HG03060 (cell line): ENCODE data around the gene CASP1.
"Not testable (repeated sequence)": the region's sequence is repeated elsewhere in the genome, so short reads cannot be mapped to it uniquely, and the experiment has no call there.

Source experiments
- ATAC-seq: cut with Tn5 transposase; IDR thresholded peaks from one replicate; pipeline ENCODE4 v1.9.1; 2021; ENCODE audit warnings: low read depth, moderate number of reproducible peaks; ENCODE audit not compliant: unreplicated experiment

CASP1 gene

DNA sequence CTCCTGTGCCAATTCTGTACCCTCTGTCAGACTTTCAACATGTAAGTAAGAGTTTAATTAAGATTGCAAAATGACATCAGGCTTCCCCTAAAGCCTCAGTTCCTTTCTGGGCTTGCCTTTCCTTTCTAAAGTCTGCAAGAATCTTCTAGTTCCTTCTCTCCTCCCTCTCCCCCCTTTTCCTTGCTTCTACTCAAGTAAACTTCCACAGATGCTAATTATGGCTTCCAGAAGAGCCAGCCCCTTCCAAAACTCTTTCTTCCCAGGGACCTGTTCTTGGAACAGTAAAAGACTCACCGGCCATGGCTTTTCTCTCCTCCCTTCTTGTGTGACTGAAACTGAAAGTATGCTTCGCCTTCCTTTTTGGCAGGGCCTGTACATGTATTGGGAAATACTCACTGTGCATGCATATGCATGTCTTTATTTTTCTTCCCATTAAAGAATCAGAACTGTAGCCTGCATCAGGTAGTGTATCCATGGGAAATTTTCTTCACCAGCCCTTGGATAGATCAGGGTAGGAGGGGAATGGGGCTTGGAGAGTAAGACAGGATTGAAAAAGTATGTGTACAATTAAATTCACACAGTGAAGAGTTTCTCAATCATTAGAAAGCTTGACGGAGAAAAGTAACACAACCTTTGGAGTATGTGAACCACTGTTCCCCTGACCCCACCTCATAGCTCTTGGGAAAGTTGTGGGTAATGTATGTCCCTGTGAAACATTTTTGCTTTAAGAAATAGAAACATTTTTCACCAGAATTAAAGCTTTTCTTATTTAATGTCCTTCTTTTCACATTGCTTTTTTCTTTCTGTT, at the start of gene CASP1:
Gene CASP1, minus strand, starts transcription at position 332 of the 808 bp plus-strand sequence. Its CDS starts 31 bp downstream, at position 301.
- peak; percentile 81 for ATAC-seq

DNA sequence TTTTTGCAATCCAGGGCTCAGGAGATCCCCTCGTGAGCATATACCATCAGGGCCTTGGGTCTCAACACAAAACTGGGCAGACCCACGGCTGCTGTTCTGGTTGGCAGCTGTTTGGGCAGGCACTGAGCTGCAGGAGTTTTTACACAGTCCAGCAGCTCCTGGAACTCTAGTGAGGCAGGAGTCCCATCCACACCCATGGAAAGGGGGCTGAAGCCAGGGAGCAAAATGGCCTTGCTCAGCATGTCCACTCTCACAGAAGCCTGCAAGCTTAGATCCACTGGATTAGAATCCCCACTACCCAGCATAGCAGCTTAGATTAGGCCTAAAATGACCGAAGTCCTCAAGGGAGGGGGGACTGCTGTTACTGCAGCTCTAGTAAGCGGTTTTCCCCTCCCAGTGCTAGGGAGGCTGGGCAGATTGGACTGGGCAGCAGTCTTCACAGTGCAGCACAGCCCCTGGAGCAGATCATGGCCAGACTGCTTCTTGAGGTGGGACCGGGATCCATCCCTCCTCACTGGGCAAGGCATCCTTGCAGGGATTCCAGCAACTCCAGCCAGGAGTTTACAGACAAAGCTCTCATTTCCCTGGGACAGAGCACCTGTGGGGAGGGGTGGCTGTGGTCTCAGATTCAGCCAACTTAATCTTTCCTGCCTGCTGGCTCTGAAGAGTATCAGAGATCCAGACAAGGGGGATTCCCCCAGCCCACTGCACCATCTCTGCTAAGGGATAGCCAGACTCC, 46.6 kb upstream of the CASP1 start:
- no peak for ATAC-seq

DNA sequence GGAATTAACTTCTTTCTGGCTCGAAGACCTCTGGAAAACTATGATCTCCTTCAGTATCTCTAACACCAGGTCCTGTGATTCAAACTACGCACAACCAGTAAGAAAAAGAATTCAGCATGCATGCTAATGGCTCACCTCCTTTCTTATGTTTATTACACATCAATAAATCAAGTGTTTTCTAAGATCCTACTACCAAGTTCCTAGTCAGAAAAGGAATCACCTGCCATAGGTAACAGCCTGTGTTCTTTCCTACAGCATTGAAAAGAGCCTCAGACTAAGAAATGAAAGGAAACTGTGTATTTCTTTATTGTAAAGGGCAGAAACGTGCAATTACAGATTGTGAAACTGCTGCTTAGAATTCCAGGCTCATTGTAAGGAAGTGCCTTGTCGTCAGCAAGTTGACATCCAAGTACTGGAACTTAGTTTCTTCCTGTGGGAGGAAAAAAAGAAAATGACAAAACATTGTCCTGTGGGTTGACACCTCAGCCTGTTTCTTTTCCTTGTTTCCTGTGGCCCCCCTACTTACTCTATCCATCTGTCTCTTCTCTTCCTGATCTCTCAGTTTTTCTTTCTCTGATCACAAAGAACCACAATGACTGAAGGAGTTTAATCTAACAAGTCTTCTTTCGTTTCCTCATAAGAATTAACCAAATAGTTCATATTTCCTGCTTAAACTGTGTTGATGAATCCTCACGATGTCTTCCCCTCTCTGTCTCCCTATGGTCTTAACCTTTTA, 45.4 kb upstream of the CASP1 start:
- not testable (repeated sequence) for ATAC-seq

DNA sequence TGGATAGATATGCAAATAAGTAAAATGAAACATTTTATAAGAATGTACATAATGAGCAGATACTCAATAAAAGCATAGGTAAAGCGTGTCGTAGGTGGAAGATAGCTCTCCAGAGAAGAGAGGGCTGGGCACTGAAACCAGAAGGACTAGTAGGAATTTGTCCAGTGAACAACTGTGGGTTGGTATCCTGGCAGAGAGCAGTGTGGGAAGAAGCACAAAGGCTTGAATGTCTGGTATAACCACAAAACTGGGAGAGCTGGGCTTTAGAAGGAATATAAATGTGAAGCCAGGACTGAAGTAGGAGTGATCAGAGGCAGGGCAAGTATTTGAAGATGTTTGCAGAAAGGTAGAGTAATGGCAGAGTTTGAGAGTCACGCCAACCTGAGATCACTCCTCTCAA, 43.3 kb upstream of the CASP1 start:
- no peak for ATAC-seq

GRCh38 chr11:105077141-105077790, 42.3 kb upstream of the CASP1 start:
- ATAC-seq, result peak; percentile 47

DNA sequence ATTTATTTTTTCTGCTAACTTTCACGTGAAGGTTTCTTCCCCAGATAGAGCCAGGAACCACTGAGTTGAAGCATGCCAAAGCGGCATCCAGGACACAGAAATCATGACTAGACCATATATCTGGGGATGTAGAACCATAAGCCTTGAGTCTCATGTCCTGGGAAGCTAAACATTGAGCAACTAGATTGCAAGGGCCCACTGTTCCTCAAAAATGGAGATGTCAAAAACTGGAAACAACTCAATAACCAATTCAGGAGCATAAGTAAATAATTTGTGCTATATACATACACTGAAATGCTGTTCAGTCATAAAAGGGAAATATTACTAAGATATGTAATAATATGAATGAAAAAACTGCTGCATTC, 39.2 kb upstream of the CASP1 start:
- ATAC-seq, result no peak

DNA sequence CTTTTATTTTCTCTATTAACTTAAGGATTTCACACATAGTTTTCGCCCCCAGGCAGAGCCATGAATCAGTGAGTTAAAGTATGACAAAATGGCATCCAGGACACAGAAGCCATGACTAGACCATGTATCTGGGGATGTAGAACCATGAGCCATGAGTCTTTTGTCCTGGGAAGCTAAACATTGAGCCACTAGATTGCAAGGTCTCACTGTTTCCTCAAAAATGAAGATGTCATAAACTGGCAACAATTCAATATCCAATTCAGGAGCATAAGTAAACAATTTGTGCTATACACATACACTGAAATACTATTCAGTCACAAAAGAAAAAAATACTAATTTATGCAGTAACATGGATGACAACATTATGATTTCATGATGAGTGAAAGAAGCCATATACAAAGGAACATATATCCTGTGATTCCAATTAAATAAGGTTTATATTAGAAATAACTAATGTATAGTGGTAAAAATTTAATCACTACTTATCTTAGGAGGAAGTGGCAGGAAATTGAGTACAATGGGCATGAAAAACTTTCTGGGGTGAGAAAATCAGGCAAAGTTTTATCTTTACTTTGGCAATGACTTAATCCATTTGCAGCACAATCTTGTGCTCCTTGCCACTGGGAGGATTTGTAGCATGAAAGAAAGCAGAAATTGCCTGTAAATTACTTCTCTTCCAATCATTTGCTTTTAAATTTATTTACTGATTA, 38.7 kb upstream of the CASP1 start:
- no peak for ATAC-seq

GRCh38 chr11:105072080-105072479, 37.1 kb upstream of the CASP1 start:
- ATAC-seq, result not testable (repeated sequence)

DNA sequence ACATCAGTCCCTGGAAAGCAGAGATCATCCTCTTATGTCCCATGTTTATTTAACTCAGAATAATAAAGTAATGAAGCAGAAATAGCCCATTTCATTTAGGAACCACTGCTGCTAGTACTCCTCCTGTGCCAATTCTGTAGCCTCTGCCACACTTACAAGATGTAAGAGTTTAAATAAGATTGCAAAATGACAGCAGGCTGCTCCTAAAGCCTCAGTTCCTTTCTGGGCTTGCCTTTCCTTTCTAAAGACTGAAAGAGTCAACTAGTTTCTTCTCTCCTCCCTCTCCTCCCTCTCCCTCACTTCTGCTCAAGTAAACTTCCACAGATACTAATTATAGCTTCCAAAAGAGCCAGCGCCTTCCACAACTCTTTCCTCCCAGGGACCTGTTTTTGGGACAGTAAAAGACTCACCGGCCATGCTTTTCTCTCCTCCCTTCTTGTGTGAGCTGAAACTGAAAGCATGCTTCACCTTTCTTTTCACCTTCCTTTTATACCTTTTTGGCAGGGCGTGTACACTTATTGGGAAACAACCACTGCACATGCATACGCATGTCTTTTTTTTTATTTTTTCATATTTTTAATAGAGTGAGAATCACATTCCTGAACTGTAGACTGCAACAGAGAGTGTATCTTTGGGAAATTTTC, 36.3 kb upstream of the CASP1 start:
- no peak for ATAC-seq

DNA sequence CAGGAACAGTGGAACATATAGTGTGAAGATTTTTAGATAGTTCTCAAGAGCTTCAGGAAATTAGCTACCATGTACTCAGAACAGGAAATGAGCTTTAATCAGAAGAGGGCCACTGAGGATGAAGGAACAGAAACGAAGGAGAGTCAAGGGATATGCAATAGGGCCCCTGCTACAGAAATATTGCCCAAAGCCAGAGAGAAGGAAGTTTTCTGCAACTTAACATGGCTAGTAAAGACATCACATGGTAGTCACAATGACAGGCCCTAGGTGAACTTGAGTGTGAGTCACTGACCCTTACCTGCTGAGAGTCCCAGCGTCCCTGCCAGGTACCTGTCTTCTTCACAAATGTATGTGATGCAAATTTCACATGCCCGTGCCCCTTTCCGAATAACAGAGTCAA, 35.4 kb upstream of the CASP1 start:
- ATAC-seq, result no peak

- ATAC-seq, result not testable (repeated sequence)
Observed at GRCh38 chr11:105069749-105070148, 34.8 kb upstream of the CASP1 start.

DNA sequence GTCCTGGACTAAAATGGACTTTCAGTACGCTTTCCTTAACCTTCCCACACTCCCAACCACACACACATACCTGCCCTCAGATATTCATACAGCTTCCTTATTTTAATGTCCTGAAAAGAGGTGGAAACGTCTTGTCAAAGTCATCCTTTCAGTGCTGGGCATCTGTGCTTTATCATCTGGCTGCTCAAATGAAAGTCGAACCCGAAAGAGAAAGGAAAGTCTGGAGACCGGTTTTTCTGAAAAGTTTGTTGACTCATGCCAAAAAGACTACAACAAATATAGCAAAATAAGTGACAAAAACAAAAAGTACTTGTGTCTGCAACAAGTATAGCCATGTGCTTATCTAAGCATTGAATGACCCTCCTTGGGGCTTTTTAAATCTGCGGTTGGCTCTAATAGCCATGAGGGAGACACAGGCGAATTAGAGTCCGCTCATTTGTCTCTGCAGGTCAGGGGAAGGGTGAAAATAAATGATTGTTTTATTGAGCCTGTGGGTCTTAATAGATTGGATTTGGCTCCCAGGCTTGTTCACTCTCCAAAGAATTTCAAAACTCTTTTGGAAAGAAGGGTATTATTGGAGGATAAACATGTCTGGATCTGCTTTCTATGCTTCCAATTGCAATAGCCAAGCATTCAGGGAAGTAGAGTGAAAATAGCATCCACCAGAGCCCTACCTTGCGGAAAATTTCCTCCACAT, 28.4 kb upstream of the CASP1 start:
- ATAC-seq, result not testable (repeated sequence)

DNA sequence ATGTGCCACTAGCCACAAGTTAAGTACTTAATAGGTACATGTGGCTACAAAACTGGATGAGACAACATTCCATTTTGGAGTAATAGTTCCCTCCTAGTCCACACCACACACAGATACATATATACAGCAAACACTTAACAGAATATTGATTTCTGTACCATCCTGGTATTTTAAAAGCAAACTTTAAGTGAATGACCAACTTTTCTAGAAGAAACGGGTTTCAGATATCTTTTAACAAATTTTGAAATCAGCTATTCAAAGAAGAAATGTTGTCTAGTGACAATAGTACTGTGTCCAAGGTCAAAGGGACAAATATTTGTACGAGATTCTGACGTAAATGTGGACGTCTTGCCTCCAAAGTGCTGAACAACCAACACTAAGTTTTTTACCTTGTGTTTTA, 22.5 kb upstream of the CASP1 start:
- ATAC-seq, result no peak

- no peak for ATAC-seq
Observed at GRCh38 chr11:105056446-105056845, 21.5 kb upstream of the CASP1 start.

DNA sequence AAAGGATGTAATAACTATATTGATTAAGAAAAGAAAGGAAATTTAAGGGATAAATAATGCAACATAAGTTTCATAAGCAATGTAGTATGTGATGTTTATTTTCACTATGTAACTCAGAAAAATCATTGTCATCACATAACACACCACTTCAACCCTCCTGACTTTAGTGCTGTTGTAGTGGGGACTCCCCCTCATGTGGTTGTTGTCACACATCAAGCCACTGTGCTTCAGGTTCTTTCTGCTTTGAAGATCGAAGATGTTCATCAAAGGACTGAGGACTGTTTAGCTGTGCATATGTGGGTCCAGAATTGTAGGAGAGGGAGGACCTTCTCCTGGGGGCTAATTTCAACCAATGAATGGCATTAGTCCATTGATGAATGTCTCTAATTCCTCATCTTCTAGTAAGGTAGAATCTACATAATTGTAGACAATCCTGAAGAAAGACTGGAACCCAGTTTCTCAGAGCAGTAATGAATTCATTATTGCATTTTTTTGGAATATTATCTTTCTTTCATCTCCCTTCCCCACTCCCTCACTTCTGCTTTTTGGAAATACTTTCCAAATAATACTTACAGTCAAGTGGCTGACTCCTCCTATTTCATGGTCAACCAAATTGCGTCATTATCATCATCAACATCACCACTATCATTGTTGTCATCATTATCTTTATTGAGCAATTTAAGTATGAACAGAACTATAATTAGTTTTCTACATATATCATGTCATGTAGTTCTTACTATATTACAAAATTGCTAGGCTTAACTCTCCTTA, 20.0 kb upstream of the CASP1 start:
- ATAC-seq, result no peak

DNA sequence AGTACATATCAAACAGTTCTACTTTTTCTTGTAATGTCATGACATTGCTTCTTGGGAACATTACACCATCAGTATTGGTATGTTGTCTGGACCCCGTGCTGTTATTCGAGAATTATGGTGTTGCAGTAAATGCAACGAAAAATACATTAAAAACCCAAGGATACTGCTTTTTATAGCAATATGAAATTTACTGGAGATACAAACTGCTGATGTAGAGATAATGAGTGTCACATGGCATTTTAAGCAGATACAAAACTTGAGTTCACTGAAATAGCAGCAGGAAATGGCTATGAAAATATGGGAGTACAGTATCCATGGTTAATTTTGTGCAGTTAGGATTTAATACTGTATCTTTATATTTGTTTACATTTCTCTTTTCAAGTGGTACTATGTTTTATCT, 17.5 kb upstream of the CASP1 start:
- ATAC-seq, result no peak

DNA sequence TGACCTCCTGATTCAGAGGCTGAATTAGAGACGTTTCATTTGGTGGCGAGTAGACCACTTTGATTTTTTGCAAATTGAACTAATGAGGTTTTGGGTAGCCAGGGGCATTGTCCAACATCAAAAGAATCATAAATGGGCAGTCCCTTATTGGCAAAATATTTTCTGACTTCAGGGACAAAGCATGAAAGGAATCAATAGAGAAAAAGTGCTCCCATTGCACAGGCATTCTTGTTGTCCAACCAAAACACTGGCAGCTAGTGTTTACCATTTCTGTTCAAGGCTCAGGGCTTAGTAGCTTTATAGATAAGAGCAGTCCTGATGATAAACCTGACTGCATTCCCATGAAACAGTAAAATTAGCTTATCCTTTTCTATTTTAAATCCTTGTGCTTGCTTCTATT, 16.6 kb upstream of the CASP1 start:
- no peak for ATAC-seq

DNA sequence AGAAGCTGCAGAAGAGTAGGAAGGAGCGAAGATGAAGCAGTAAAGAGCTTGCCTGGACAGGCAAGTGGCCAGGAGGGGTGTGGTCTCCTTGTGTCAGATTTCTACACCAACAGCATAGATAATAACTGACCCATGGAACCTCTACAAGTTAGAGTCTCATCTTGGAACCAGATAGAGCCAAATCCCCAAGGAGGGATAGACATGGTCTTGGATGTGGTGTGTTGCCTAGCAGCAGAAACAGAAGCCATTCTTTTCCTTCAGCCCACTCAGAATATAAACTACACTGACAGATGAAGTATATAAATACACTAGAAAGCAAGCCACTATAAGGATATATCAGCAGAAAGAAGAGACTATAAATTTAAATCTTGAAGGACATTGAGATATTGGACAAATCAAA, 14.5 kb upstream of the CASP1 start:
- no peak for ATAC-seq
